ENCODE measurements around the gene SCAF1. TPM values are rescaled to one million over a fixed set of nuclear protein-coding genes. Genes with fewer than 3 reads are reported as not detected.
"Not testable (repeated sequence)": the region's sequence is repeated elsewhere in the genome, so short reads cannot be mapped to it uniquely, and the experiment has no call there.

SCAF1 gene
- total and polyA plus RNA-seq, 3 donors from 2014 or later, result 51.4 to 78.1 (median 70.8) TPM

GRCh38 chr19:49615861-49616260, 26.1 kb upstream of the SCAF1 start:
- 94 to 97% methylated on average over 22 to 23 of the region's 23 CpGs for whole genome bisulfite sequencing, 2 donors
- H3K27ac ChIP-seq, result no peak overlapping the region
- no peak overlapping the region for H3K4me3 ChIP-seq
- H3K27me3 ChIP-seq, result no peaks in the 10 kb centered on the region
- H3K9me3 ChIP-seq, result no peaks in the 10 kb centered on the region
- H3K36me3 ChIP-seq (ENCODE audit: low read depth, missing control alignments), result no peaks in the 10 kb centered on the region
- TF ChIP-seq CTCF (IDR thresholded peaks at IDR 0.05) (no peak), POLR2A (IDR thresholded peaks at IDR 0.05) (no peak)
- DNase-seq, result no peak
- intact Hi-C loops (cut with DNase I; ENCODE audit: low total_unique reads), result no loop called here
- H3K4me1 ChIP-seq, result no peaks in the 10 kb centered on the region

- Histone ChIP-seq H3K36me3 (ENCODE audit: low read depth, missing control alignments) (no peaks in the 10 kb centered on the region), H3K27me3 (no peaks in the 10 kb centered on the region), H3K9me3 (no peaks in the 10 kb centered on the region), H3K27ac (no peak overlapping the region), H3K4me1 (no peaks in the 10 kb centered on the region), H3K4me3 (no peak overlapping the region)
- 94 to 96% methylated on average over 7 of the region's 7 CpGs for WGBS, 2 donors
- TF ChIP-seq POLR2A (IDR thresholded peaks at IDR 0.05) (no peak), CTCF (IDR thresholded peaks at IDR 0.05) (no peak)
- DNase-seq, result no peak
- intact Hi-C loops (cut with DNase I; ENCODE audit: low total_unique reads), result no loop called here
These were observed 25.5 kb upstream of the SCAF1 start for GRCh38 chr19:49616532-49616931.

- Histone ChIP-seq H3K9me3 (no peaks in the 10 kb centered on the region), H3K4me3 (no peak overlapping the region), H3K27me3 (no peaks in the 10 kb centered on the region), H3K27ac (no peak overlapping the region), H3K36me3 (ENCODE audit: low read depth, missing control alignments) (no peaks in the 10 kb centered on the region), H3K4me1 (no peaks in the 10 kb centered on the region)
- WGBS, 2 donors, result 95 to 97% methylated on average over 7 of the region's 7 CpGs
- no peak for DNase-seq
- no peak for TF ChIP-seq POLR2A (IDR thresholded peaks at IDR 0.05)
- no peak for TF ChIP-seq CTCF (IDR thresholded peaks at IDR 0.05)
- intact Hi-C loops (cut with DNase I; ENCODE audit: low total_unique reads), result no loop called here
These were observed 25.1 kb upstream of the SCAF1 start for GRCh38 chr19:49616945-49617344.

GRCh38 chr19:49617860-49618259, 24.1 kb upstream of the SCAF1 start:
- H3K4me3 ChIP-seq; H3K4me1 ChIP-seq; H3K27ac ChIP-seq; H3K27me3 ChIP-seq; DNase-seq; intact Hi-C loops (cut with DNase I; ENCODE audit: low total_unique reads); H3K9me3 ChIP-seq; H3K36me3 ChIP-seq (ENCODE audit: low read depth, missing control alignments): not testable (repeated sequence)
- WGBS, 2 donors, result 90 to 96% methylated on average over 13 of the region's 13 CpGs

- Histone ChIP-seq H3K4me3 (no peak overlapping the region), H3K4me1 (no peaks in the 10 kb centered on the region), H3K9me3 (no peaks in the 10 kb centered on the region), H3K27me3 (no peaks in the 10 kb centered on the region), H3K36me3 (ENCODE audit: low read depth, missing control alignments) (peaks cover 4% of the 10 kb centered on the region), H3K27ac (no peak overlapping the region)
- intact Hi-C loops (cut with DNase I; ENCODE audit: low total_unique reads), result no loop called here
- DNase-seq, result no peak
- TF ChIP-seq POLR2A (IDR thresholded peaks at IDR 0.05) (no peak), CTCF (IDR thresholded peaks at IDR 0.05) (no peak)
- 65 to 76% methylated on average over 15 to 27 of the region's 27 CpGs for WGBS, 2 donors
These were observed 16.8 kb upstream of the SCAF1 start for GRCh38 chr19:49624967-49625910.
